CD4-positive, alpha-beta T cell treated with Interferon alpha-2 for 1 hour (primary cell): Measurements from ENCODE around the gene LSM14A.
A peak's percentile ranks its signal among the peaks of the same experiment; 100 is the strongest.
"Not testable (repeated sequence)": the region's sequence is repeated elsewhere in the genome, so short reads cannot be mapped to it uniquely, and the experiment has no call there.

Source experiments
- DNase-seq, 2 donors: peaks; one replicate each; pipeline ENCODE4 v3.0.0-alpha.2; 2020 to 2022

LSM14A gene

DNA sequence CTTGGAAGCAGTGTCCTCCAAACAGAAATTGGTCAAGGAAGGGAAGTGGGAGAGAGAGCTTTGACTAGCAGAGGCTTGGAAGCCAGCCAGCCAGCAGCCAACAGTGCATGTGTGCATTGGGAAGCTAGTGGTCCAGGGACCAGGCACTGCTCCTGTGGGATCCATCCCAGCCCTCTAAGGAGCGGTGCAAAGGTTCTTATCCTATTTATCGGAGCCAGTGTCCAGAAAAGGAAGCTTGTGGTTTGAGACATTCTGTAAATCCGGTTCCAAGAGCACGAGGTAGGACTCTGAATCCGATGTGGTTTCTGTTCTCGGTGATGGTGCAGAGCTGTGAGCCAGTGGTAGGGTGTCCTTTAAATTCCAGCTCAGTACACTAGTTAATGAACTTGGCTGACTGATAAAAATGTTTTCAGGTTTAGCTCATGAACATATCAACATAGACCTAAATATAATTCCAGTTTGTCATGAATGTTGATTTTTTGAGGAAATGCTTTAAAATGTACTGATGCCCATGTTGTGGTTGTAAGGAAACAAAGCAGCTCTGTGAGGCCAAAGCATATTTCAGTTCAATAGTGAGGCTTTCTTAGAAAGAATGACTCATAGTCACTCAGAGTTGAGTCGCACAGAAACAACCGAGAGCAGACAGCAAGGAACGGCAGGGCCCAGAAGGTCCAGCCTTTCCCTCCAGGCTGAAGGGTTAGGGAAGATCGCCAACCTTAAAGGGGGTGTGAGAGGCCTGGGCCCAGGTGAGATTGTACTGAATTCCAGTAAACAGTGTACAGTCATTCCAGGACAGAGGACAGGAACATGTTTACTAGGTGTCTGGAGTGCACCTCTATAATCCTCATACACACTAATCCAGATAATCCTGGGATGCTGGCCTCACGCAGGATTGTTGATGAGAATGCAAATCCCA, 60.5 kb downstream of the LSM14A start:
- no peak for DNase-seq

DNA sequence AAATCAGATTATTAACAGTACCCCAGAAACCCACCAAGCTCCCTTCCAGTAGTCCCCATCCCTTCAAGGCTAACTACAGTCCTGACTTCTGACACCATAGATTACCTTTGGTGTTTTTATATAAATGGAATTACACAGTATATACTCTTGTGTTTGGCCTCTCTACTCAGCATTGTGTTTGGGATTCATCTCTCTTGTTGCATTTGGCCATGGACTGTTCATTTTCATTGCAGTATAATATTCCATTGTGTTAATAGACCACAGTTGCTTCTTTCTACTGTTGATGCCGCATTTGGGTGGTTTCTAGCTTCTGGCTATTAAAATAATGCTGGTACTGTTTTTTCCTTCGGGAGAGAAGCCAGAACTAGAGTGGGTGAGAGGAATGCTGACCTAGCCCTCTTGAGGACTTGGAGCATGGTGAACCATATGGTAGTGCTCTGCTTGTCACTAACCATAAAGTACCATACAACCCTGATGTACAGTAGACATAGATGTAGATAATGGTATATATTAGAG, 63.2 kb downstream of the LSM14A start:
- no peak for DNase-seq

DNA sequence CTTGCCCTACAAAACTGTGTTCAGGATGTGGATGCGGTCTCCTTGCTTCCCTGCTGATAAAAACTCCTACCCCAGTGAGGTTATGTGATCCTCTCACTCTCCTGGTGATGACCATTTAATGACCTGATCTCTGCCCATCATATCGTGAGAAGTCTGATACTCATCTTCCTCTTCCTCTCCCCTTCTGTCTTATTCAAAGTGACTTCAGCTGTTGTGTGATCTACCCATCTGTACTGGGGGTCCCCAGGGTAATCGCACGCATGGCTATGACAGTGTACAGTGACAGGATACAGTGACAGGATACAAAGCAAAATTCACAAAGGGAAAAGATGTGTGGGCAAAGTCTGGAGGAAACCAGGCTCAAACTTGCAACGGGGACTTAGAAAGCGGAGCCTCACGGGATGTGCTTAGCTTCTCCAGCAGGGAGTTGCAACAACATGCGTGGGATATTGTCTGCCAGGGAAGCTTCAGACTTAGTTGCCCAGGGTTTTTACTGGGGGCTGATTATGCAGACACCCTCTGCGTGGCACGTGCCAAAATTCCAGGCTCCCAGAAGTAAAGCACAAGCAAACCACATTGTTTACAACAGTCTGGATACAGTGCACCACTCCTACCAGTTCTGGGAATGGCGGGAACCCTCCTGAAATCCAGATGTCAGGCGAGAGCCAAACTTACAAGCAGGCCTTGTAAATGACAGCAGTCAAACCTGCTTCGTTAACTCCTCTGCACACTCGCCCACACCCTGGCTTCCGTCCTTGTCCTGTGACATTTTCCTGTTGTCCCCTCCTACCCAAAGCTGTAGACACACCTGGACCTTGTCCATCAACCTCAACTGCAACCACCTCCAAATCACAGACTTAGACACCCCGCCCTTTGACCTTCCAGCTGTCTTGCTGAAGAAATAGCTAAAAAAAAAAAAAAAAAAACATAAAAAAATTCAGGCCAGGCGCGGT, 64.0 kb downstream of the LSM14A start:
- DNase-seq: no peak

DNA sequence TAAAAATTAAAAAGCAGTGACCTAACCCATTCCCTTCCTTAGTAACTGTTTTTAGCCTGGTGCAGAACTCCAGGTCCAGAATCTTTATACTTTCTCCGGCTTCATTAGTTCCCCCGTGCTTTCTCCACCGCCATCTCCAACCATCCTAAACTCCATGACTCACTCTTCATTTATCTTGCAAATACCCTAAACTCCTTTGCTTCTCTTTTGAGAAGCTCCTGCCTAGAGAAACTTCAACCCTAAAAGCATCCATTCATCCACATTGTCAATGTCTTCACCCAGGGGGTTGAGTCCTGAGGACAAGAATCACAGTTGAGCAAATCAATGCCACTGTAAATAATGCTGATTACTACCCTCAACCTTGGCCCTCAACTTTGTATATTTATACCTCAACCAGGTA, 65.0 kb downstream of the LSM14A start:
- no peak for DNase-seq

DNA sequence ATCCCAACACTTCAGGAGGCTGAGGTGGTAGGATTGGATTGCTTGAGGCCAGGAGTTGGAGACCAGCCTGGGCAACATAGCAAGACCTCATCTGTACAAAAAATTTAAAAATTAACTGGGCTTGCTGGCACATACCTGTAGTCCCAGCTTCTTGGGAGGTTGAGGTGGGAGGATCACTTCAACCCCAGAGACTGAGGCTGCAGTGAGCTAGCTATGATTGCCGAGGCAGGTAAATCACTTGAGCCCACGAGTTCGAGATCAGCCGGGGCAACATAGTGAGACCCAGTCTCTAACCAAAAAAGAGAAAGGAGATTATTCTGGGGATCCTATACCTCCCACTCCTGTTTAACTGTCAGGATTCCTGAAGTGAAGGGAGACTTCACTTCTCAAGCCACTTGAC, 65.6 kb downstream of the LSM14A start:
- no peak for DNase-seq

DNA sequence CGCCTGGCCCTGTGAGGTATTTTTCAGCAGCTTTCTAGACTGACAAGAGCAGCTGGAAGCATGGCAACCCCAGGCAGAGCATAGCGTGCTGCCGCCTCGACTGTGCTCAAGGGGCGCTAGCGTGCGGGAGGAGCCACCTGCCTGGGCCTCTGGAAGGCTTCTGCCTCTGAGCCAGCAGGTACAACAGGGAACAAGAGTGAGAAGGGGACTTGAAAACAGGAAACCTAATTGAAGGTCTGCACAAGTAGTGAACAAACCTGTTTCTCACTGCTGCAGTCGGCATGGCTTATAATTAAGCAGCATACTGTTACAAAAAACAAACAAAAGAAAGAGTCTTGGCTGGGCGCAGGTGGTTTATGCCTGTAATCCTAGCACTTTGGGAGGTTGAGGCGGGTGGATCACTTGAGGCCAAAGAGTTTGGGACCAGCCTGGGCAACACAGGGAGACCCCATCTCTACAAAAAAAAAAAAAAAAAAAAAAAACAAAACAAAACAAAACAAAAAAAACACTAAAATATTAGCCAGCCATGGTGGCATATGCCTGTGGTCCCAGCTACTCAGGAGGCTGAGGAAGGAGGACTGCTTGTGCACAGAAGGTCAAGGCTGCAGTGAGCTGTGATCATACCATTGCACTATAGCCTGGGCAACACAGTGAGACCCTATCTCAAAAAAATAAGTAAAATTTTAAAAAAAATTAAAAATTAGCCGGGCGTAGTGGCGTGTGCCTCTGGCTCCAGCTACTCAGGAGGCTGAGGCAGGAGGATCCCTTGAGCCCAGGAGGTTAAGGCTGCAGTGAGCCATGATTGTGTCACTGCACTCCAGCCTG, 69.4 kb downstream of the LSM14A start:
- no peak for DNase-seq

DNA sequence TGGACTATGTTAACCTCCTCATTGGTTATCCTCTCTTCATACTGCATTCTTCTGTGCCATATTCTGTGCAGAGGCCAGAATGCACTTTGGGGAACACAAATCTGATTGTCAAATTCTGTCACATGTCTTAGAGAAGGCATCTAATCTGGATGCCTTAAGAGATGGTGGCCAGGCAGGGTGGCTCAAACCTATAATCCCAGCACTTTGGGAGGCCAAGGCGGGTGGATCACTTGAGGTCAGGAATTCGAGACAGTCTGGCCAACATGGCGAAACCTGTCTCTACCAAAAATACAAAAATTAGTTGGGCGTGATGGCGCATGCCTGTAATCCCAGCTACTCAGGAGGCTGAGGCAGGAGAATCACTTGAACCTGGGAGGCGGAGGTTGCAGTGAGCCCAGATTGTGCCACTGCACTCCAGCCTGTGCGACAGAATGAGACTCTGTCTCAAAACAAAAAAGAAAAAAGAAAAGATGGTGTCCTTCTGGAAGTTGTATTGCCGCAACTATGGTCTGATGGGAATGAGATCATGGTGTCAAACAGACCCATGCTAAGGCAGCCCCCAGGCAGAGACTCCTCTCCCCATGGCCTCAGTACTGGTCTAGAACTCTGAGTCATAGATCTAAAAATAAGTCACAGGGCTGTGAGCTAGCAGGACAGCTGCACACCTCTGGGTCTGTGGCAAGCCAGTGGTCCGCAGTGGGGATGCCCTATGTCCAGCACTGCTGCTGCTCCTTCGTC, 71.0 kb downstream of the LSM14A start:
- DNase-seq: not testable (repeated sequence)

DNA sequence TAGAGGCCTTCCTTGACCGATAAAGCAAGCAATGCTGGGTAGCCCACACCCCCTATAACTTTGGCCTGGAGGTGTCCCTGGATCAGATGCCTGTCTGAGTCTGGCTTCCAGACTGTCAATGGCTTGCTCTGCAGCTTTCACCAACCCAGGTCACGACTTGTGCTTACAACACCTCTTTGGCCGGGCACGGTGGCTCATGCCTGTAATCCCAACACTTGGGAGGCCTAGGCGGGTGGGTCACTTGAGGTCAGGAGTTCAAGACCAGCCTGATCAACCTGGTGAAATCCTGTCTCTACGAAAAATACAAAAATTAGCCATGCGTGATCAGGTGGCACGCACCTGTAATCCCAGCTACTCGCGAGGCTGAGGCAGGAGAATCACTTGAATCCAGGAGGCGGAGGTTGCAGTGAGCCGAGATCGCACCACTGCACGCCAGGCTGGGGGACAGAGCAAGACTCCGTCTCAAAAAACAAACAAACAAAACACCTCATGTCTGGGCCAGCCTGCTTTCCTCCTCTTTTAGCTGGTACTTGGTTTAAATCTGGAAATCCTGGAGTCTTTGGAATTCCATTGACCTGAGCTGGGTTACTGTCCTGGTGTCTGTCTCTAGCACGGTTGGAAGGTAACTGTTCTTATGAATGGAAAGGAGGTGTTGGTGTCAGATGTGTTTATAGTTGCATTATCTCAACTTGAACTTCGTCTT, 71.7 kb downstream of the LSM14A start:
- DNase-seq: no peak

DNA sequence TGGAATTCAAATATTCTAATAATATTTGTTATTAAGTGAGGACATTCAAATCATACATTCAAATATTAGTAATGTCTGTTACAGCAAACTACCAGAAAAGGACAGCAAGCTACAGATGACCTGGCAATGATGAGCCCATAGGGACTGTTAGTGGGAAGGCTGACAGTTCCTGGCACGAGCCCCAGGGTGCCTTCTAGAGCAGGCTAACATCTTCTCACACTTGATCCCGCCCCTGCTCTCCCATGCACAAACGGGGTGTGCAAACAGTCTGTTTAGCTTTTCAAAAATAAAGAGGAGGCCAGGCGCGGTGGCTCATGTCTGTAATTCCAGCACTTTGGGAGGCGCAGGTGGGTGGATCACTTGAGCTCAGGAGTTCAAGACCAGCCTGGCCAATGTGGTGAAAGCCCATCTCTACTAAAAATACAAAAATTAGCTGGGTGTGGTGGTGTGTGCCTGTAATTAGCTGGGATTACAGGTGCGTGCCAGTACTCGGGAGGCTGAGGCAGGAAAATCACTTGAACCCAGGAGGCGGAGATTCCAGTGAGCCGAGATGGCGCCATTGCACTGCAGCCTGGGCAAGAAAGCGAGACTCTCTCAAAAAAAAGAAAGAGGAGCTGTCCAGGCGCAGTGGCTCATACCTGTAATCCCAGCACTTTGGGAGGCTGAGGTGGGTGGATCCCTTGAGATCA, 72.5 kb downstream of the LSM14A start:
- no peak for DNase-seq

DNA sequence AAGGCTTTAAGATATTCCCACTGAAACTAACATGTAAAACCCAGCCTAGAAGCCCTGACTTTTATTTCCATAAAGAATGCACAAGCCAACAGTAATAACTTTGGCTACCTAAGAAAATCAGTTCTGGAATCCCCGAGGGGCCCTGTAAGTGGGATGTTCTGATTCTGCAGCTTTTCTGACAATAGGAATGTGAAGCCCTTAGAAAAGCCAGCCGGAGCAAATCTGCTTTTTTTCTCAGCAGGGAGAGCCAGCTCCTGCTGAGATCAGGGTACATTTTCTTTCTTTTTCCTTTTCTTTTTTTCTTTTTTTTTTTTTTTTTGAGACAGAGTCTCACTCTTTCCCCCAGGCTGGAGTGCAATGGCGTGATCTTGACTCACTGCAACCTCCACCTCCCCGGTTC, 74.0 kb downstream of the LSM14A start:
- no peak for DNase-seq

DNA sequence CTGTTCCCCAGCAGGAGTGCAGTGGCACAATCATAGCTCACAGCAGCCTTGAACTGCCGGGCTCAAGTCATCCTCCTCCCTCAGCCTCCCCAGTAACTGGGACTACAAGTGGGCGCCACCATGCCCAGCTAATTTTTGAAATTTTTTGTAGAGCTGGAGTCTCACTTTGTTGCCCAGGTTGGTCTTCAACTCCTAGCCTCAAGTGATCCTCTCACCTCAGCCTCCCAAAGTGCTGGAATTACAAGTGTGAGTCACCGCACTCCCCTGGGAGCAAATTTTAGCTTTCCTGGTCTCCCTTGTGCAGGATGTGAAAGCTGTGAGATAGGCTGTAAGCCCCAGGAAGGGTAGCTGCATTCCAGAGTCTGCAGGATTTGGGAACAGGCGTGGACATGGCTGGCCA, 76.6 kb downstream of the LSM14A start:
- no peak for DNase-seq

DNA sequence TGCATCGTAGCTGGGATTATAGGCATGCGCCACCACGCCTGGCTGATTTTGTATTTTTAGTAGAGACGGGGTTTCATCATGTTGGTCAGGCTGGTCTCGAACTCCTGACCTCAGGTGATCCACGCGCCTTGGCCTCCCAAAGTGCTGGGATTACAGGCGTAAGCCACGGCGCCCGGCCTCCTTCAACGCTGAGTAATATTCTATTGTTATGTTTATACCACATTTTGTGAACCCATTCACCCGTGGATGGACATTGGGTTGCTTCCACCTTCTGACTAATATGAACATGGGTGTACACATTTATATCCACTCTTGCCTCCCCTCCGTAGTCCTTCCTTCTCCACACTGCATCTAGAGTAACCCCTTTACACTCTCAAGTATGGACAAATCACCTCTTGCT, 80.9 kb downstream of the LSM14A start:
- not testable (repeated sequence) for DNase-seq

DNA sequence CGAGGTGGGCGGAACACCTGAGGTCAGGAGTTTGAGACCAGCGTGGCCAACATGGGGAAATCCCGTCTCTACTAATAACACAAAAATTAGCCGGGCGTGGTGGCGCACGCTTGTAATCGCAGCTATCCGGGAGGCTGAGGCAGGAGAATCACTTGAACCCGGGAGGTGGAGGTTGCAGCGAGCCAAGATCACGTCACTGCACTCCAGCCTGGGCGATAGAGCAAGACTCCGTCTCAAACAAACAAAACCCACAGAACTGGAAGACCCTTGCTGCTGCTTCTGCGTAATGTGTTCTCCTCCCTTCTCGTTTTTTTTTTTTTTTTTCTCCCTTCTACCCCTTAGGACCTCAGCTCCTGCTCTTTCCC, 81.4 kb downstream of the LSM14A start:
- DNase-seq: not testable (repeated sequence)

DNA sequence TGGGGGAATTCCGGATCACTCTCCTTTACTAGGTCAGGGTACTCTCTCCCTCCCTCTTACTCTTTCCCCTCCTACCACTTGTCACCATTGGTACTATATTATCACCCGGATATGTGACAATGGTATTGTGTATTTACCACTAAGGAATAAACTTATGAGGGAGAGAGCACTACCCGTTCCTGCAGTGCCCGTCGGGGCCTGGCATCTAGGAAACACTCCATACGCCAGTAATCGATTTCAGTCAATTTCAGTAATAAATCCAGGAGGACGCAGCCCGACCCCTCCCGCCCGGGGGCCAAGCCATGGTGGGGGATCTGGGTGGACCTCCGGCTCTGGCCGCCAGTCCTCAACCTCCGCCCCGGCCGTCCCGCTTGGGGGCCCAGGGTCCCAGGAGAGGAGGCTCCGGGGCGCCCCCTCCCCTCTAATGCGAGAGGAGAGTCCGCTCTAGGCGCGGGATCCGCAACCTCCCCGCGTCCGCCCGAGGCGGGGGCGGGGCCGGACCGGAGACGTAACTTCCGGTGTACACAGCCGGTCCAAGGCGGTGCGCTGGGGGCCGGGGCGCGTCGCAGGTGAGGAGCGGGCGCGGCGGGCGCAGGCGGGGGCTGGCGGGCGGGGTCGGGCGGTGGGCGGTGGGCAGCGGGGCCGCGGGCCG, 81.9 kb downstream of the LSM14A start, which contains the start of gene GARRE1:
TSS of gene GARRE1 (plus strand) at position 509 of the 652 bp plus-strand sequence. CDS start 45,920 bp downstream, outside the sequence.
- DNase-seq: peak; percentile 81 to 86

DNA sequence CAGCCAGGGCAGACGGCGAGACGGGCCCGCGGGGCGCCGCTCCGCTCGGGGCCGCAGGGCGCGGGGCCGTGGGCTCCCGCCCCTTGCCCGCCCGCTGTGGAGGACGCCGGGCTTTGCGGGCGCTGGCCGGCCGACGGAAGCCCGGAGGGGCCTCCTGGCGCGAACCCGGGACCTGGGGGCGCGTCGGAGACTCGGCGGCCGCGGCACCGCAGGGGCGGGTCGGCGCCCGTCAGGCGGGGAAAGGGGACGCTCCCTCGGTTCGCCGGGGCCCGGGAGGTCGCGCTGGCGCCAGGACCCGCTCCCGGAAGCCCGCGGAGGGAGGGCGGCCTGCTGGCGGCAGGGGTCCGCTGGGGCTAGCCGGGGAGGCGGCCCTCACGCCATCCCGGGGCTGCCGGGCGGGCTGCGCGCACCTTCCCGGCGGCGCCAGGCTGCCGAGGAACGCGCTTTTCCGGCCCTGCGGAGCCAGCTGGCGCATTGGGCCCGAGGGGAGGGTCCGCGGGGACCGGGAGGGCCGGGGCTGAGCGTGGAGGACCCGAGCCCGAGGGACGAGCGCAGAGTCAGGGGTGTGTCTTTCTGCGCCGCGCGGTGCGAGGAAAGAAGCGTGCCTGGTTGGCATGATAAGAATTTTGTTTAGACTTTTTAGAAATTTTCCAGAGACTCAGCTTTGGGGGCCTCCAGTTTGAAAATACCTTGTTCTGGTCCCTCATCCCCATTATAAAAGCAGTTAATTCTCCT, 82.6 kb downstream of the LSM14A start:
- peak; percentile 9 to 42 for DNase-seq

DNA sequence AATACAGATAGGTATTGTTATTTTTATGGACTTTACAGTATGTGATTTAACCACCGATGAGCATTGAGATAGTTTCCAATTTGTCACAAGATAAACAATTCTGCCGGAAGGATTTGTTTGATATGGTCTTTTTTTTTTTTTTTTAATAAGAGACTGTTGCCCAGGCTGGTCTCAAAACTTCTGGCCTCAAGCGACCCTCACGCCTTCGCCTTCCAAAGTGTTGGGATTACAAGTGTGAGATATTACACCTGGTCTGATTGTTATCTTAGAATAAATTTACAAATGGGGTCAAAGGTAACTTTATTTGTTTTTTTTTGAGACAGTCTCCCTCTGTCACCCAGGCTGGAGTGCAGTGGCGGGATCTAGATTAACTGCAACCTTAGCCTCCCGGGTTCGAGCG, 83.2 kb downstream of the LSM14A start:
- no peak for DNase-seq

DNA sequence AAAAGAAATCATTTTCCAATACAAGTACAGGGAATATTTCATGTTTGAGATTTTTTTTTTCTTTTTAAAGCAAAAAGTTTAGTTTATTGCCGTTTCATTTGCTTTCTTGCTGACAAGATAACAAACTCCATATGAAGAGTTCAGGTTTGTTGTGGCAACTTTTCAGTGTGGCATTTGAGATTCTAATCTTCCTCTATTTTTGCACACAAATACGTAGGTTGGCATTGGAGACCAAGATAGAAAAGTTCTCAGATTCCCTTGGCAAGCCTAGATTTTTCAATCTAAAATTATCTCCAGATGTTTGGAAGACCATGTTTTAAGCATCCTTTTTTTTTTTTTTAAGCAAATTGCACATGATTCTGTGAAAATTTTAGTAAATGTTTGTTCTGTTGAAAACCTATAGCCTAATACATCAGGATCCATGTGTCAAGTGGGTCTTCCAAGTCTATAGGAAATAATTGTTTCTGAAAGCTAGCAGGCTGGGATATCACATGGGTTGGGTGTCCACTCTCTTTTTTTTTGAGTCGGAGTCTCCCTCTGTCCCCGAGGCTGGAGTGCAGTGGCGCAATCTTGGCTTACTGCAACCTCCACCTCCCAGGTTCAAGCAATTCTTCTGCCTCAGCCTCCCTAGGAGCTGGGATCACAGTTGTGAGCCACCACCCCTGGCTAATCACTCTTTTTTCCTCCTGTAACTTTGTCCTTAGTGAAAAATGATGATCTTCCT, 84.7 kb downstream of the LSM14A start:
- DNase-seq: no peak

DNA sequence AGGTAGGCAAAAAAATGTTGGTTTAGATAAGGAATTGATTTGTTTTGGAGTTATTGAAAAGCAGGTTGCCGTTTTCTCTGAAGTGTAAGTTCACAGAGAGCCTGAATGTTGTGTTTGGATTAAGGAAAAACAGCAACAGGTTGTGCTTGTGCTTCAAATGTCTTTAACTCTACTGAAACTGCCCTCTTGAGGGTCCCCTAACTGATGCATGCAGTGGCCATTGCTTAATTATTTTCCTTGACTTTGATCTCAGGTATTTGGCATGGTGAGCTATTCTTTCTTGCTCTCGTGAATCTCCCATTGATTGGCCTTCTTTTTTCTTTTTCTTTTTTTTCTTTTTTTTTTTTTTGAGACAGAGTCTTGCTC, 85.2 kb downstream of the LSM14A start:
- no peak for DNase-seq
